Vagina (tissue), 2 donors: ENCODE results near the gene ZCCHC4.

Source experiments
- CTCF ChIP-seq, 3 experiments: fragments of 450-650 bp in 2 of 3; fragments of 200-600 bp in 1 of 3; sonication (generic) in 1 of 3; IDR thresholded peaks; one replicate each; pipeline ENCODE4 v1.5.1; 2017 to 2019; ENCODE audit warnings: antibody characterized with exemption in 3 of 3, mild to moderate bottlenecking in 2 of 3, moderate library complexity in 2 of 3
- POLR2A ChIP-seq, 2 donors: fragments of 450-650 bp; IDR thresholded peaks; one replicate each; pipeline ENCODE4 v1.6.1; 2017; ENCODE audit warnings: antibody characterized with exemption in 2 of 2, mild to moderate bottlenecking in 2 of 2, moderate library complexity in 2 of 2
- POLR2AphosphoS5 ChIP-seq, 2 donors: sonication (generic); formaldehyde crosslinking; IDR thresholded peaks; one replicate each; pipeline ENCODE4 v1.9.0; 2017; ENCODE audit warnings: antibody characterized with exemption in 2 of 2, mild to moderate bottlenecking in 2 of 2, low read depth in 1 of 2; ENCODE audit not compliant: insufficient read depth in 1 of 2

DNA sequence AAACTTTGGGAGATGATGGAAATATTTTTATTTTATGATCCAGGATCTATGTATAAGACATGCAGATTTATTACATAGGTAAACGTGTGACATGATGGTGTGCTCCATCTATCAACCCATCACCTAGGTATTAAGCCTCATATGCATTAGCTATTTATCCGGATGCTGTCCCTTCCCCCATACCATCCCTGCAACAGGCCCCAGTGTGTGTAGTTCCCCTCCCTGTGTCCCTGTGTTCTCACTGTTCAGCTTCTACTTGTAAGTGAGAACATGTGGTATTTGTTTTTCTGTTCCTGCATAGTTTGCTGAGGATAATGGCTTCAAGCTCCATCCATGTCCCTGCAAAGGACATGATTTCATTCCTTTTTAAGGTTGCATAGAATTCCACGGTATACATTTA is 28.1 kb upstream of the ZCCHC4 start:
- TF ChIP-seq CTCF (IDR thresholded peaks at IDR 0.05), result no peak
- no peak for TF ChIP-seq POLR2A (IDR thresholded peaks at IDR 0.05)
- TF ChIP-seq POLR2AphosphoS5 (IDR thresholded peaks at IDR 0.05; ENCODE audit: insufficient read depth in 1 of 2, low read depth in 1 of 2), result no peak
